HT-29 (cell line): ENCODE data around the gene CYSTM1. TPM values are rescaled to one million over a fixed set of nuclear protein-coding genes. Genes with fewer than 3 reads are reported as not detected.

ENCODE experiments used
- DNase-seq: peaks from one replicate; pipeline ENCODE4 v3.0.0-alpha.2; 2015; ENCODE audit warnings: low spot score
- total RNA-seq: library from RNA; depleted of rRNA; stranded (reverse); fragments of >200 nt; shearing (Covaris generic); gene quantifications from 2 replicates; pipeline ENCODE4 v1.2.3, GENCODE V29; 2014

Gene CYSTM1
- total RNA-seq, 1 experiment from 2014 or later = 177 TPM

DNA sequence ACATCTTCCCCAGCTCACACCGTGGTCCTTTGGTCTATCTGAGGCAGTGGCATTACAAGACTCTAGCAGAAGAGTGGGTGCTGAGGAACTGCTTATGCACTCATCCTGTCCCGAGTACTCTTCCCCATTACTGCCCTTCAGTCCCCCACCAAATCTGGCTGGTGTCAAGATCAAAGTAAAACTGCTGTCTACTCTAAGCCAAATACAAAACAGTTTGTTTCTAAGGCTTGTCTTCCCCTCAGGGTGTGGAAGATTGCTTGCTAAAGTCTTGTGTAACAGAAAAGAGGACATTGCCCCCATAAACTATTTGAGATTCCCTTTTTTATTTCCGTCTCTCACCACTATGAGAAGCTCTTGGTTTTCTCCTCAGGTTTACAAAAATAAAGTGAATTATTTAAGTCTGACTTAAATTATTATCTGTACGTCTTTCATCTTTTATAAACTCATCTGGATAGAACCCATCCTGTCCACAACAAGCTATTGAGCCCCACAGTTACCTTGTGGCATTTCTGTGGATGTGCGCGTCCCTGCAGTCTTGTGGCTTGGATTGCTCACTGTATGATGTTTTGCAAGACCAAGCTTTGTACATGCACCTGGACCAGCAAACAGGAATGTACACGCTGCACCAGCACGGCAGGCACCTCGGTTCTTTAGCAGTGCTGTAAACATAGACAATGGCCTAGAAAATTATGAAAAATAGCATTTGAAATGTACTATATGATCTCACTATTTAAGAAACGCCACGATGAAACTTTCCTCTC, 61.0 kb downstream of the CYSTM1 start:
- no peak for DNase-seq

DNA sequence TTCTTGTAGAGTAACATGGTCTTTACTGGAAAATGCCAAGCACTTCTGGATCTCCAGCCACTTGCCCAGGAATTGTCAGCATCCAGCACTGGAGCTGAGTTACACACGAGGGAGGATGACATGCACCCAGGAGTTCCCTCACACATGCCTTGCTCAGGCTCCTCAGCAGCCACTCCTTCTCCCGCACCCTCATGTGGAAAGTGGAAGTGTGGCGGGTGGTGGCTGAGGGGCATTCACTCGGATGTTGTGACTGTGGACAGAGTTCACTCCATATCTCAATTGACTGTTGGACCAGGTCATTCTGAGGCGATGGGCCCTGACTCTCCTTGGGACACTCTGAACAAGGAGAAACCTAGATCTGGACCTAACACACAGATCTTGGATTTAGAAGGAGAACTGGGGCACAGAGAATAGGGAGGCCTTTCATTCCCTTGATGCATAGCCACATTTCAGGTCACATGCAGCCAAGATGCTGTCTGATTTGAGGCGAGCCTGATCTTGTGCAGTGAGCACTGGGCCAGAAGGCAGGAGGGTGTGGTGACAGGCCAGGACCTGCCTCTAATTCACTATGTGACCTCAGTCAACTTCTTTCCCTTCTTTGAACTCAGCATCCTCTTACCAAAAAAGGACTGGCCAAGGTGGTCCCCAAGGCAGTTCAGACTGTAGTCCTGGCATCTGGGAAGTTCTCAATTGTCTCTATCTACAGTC, 62.1 kb downstream of the CYSTM1 start:
- no peak for DNase-seq

DNA sequence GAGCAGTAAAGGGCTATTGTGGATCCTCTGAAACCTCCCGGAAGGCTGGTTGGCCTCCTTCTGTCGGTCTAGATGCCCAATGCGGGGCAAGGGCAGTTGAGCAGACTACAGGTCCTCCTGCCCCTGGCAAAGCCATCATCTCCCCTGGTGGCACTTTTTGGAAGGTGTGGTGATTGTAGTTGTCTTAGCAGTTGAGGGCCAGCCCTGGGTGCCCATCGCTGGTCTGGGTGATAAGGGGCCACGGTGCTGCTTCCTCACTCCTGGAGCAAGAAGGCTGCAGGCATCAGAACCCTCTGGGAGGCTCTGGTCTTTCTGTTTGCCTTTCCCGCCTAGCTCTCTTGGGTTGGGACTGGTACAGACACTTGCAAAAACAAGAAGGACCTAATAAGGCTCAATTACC, 63.8 kb downstream of the CYSTM1 start:
- DNase-seq = no peak

DNA sequence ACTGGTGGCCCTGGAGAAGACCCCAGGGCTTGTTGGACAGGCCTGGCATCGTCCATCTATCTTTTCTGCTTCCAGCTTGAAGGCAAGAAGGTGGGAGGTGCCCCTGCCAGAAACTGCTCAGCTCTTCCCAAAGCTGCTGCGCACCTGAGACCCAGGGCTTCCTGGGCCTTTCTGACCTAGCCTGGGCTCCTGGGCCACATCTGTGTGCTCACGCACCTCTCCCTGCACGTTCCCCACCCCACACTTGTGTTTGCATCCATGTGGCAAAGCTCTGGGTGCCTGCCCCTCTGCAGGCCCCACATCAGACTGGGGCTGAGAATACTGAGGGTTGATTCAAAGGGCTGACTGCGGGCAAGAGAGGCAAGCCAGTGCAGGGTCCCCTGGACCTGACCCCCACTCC, 64.5 kb downstream of the CYSTM1 start:
- no peak for DNase-seq

DNA sequence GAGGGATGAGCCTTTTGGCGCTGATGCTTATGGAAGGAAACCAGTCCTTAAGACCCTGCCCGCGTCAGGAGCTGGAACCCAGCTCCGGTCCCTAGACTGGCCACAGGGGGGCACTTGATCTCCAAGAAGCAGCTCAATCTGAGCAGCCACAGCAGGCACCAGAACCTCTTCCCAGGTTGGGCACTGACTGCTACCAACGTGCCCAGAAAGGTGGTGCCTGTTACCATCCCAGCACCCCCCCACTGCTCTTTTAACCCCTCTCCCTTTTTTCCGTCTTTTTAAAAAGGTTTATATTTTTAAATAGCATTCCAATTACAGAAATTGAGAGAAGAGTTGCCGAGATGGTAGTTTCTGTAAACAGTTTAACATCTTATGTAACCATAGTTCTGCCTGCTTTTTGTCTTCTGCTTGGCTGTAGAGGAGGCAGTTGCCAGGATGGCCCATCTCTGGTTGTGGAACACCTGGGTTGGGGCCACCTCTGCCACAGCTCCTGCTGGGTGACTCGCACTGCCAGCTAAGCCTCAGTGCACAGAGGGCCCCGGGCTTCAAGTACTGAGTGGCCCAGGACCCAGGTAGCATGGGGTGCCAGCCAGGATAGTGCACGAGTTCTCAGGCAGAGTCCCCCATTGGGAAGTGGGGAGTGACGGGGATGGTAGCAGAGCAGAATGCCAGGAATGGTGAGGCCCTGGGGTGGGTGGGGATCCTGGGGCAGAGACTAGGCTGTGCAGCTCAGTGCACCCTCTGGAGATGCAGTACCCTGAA, 65.1 kb downstream of the CYSTM1 start:
- peak; percentile 65 for DNase-seq

DNA sequence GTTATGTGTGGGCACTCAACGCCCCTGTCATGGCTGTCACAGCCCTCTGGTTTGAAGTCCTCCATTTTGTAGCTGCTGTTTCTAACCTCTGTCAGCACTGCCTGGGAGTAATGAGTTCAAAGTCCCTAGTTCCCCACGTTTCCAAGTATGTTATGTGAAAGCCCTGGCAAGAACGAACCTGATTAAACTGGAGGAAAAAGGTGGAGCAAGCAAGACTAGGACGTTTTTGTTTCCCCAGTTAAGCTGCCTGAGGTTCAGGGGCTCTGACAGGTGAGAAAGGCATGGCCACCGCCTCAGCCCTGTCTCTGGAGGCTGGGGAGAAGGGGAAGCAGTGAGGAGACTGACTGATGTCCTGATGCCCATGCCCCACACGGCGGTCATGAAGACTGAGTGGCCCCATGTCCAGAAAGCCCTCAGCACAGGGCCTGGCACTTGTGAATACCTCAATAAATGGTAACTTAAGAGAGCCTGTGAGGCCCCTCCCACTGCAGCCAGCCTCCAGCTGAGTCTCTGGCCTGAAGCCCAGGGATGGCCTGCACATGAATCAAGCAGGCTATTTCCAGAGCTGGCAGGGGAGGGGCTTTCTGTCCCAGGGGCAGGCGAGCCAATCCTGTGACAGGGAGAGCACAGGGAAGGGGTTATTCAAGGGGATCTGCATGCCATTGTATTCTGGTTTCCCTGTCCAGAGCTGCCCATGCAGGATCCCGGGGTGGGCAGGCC, 66.2 kb downstream of the CYSTM1 start:
- peak; percentile 54 for DNase-seq

DNA sequence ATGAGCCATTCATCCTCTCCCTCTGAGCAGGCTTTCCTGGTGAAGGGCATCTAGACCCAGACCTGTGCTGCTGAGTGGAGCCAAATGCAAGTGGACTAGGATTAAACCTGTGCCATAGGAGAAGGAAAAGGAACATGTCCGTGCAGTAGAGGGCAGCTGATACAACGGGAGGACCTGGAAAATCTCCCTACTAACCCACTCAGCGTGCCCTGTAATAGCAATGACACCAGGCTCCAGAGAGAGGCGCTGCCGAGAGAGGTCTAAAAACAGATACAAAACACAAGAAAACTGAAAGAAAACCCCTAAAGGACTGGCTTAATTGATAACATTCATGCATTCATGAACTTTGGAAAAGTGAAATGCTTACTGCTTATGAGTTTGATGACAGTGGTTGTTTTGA, 67.1 kb downstream of the CYSTM1 start:
- DNase-seq = no peak

DNA sequence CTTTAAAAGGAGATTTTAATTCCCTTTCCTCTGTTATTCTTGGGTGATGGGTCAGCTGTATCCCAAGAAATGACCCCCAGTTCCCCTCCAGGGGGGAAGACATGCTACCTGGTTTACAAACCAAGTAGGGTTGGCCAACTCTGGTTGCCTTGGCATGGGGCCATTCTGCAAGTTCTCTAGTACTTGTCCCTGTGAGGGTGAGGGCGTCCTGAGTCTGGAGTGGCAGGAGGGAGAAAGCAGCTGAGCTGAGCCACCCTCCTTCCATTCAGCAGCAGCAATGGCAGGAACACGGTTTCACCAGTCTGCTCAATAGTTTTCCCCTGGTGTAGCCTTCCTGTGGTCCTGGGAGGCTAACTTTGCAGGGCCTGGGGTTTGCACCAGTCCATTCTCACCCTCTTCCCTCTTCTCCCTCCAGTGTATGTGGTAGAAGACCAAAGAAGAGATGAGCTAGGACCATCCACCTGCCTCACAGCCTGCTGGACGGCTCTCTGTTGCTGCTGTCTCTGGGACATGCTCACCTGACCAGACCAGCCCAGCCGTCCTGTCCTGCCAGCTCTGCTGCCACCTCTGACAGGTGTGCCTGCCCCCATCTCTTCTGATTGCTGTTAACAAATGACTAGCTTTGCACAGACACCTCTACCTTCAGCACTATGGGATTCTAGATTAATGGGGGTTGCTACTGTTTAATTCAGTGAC, 68.0 kb downstream of the CYSTM1 start:
- no peak for DNase-seq

DNA sequence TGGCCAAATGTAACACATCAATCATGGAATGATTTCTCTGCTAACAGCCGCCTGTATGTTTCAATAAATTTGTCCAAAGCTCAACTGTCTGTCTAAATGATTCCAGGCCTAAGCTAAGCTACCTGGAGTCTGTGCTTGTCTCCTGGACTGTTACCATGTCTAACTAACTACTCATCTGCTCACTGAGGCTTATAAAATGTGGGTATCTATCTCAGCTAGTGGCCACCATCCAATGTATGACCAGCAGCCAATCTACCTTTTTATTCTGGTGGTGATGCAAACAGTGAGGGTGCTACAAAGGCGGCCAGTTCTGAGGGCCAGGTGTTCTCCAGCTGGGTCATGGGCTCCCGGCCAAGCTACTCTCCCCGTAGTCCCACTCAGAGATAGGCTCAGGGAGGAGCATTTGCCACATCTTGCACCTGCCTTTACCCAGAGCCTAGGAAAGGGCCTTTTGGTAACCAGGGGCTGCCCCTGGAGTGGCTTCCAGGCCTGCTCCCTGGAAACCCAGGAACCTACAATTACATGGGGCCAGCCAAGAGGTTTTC, 68.8 kb downstream of the CYSTM1 start:
- DNase-seq = no peak

DNA sequence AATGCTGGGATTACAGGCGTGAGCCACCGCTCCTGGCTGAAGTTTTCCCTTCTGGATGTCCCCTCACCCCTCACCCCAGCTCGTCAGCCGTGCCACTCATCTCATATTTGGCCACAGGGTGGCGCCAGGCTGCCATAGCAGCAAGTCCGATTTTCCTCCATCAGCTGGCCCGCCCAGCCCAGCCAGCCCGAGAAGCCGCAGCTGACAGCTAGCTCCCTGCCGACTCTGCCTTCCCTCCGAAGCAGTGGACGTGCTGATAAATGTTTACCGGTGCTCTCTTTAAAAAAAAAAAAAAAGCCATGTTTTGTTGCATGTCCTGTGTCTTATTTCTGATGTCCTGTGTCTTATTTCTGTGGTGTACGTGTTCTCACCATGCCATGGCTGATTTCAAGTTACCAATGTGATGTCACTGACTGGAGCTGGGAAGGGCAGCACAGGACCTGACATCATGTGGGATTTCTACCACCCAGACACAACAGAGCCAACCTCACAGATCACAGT, 69.6 kb downstream of the CYSTM1 start:
- DNase-seq = peak; percentile 91

DNA sequence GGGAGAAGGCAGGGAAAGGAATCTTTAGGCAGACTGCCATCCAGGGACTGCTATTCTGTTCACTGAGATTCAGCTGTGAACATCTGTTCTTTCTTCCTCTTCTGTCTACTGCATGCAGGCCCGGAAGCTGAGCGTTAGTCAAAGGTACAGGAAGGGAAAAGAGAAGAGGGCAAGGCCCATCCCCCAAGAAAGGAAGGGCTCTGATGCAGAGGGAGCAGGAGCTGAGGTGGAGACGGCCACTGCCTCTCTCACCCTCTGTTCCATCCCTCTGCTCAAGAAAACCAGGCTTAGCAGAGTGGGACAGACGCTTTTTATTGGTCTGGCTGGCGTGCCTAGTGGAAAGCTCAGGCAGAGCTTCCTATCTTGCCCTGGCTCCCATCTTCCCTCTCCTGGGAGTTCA, 70.4 kb downstream of the CYSTM1 start:
- DNase-seq = no peak

DNA sequence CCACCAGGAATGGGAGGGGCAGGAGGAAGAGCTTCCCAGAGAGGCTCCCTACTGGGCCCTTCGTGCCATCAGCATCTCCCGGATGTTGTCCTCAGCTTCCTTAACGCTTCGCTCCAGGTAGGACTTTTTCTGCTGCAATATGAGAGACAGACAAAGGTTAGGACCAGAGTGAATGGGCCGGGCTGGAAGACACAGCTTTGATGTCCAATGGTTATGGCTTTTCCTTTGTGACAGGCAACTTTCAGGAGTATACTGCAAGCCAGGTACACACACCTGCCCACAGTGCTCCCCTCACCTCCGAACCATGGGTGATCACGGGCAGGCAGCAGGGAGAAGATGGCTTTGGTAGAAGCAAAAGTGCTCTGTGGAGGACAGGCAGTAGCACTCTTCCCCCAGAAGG, 70.9 kb downstream of the CYSTM1 start:
- no peak for DNase-seq

DNA sequence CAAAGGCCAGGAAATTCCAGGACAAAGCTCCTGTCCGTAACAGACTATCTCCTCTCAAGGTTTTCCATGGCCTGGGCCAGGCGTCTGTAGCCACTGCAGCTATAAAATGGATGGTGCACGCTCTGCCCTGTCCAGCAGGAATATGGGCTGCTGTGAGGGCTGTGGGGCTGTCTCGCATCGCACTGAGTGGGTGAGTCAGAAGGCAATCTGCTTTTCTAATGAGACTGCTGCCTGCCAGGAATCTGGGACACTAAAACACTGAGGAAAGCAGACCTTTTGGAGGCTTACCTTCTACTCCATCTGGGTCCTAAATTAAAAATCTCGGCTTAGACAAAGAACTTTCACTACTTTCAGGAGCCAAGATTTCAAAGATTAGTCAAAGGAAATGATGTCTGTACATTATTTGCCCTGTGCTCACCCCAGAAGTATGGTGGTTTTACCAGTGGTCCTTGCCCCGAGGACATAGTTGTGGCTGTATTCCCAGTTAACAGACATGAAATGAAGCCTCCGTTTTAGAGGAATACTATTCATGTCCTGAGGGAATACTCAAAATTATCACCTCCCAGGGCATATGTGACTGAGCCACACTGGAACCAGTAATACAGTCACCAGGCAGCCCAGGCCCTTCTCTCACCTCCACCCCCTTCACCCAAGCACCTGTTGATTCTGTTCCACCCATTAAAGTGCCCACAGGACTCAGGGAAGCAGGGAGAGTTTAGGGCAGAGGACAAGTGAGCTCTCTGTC, 71.6 kb downstream of the CYSTM1 start:
- DNase-seq = no peak

DNA sequence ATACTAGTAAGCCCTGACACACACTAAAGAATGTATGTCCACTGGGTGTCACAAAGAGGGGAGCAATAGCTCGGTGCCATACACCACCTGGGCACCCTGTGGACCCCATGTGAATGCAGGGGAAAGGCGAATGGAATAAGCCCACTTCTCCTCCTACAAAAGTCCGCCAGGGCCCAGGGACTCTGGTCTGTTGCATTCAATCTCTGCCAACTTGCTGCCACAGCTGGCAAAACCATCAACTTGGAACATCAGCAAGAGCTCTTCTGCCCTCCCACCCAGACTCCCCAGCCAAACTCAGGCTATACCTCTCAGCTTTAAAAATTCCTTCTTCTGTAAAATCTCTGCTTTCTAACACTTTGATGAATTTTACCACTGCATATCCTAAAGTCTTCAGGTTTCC, 73.4 kb downstream of the CYSTM1 start:
- DNase-seq = no peak

DNA sequence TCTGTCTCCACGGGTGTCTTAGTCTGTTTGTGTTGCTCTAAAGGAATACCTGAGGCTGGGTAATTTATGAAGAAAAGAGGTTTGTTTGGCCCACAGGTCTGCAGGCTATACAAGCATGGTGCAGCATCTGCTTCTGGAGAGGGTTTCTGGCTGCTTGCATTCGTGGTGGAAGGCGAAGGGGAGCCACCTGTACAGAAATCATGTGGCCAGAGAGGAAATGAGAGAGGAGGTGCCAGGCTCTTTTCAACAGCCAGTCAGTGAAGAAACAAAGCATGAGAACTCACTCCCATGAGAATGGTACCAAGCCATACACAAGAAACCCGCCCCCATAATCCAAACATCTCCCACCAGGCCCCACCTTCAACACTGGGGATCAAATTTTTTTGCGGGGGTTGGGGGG, 74.5 kb downstream of the CYSTM1 start:
- DNase-seq = no peak

DNA sequence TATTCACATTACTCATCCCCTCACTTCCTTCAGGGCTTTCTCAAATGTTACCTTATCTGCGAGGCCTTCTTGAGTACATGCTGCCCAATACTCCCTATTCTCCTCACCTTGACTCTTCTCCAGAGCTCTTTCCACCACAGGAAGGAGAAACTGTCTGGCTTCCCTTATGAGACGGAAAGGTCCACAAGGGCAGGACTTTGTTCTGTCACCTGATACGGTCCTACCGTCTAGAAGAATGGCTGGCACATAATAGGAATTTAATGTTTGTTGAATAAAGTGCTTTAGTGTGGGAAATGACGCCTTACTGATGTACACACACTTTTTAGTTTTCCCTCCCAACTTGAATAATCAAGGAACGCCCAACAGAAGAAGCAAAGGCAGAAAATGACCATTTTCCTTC, 75.4 kb downstream of the CYSTM1 start:
- DNase-seq = no peak

DNA sequence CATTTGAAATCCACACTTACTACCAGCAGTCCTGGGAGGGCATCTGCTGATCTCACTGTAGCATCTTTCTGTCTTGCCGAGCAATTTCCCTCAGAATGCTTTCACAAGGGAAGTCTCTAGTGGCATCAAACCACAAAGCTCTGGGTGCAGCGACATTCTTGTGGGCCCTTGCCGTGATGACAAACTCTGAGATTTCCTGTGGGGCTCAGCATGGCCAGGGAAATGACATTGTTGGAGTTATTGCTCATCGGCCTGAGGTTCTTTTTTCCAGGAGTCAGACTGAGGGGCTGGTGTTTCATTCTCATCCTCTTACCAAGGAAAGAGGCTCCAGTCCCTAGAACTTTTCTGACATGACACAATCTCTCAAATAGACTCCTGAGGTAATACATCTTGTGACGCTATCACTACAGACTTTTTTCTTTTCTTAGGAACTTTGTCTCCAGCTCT, 76.6 kb downstream of the CYSTM1 start:
- peak; percentile 63 for DNase-seq

DNA sequence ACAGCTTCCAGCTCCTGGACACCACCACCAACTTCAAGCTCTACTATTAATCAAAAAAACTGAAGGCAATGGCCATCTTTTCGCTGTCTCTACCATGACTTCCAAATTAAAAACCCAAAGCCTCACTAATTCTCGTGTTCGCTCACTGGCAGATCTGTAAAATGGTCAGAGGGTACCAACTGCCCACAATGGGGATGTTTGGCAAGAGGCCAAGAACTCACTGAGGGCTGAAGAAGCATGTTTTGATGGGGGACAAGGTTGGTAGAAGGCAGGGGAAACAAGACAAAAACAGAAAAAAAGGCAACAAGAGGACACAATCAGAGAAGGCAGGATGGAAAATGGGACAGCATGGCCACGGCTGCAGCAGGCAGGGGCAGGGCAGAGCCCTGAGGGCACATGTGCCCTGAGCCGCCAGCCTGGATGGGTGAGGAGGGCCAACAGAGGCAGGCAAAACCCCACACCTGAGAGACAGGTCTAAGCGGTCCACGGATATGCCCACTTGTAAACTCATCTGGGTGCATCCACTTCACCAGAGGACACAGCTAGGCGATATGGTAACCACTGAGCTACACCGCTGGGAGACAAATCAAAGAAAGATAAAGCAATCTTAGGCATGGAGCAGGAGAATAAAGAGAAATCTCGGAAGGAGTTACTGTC, 77.6 kb downstream of the CYSTM1 start:
- no peak for DNase-seq

DNA sequence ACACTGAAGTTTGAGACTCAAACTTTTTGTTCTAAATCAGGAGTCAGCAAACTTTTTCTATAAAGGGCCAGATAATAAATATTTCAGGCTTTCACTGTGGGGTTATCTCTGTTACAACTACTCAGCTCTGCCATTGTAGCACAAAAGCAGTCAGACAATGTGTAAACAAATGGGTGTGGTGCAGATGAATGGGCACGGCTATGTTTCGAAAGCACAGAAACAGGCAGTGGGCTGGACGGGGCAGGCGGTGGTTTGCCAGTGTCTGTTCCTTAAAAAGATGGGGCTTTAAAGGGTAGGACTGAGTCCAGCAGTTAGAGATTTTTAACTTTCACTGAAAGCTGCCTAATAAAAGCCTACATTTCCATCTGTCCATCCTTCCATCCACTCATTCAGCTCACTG, 79.0 kb downstream of the CYSTM1 start:
- peak; percentile 41 for DNase-seq
